ES-I3 (cell line): ENCODE results near the gene ADORA2B.

ENCODE experiments used
- H3K36me3 ChIP-seq: 2 replicates; pipeline ENCODE4 v1.6.1; 2013; ENCODE audit warnings: mild to moderate bottlenecking, low read length, control low read depth, moderate library complexity; ENCODE audit not compliant: insufficient read depth
- H3K4me1 ChIP-seq: 2 replicates; pipeline ENCODE4 v1.6.1; 2013; ENCODE audit warnings: mild to moderate bottlenecking, control low read depth, low read length; ENCODE audit not compliant: insufficient read depth
- H3K9ac ChIP-seq: 2 replicates; pipeline ENCODE4 v1.6.1; 2013; ENCODE audit warnings: low read depth, mild to moderate bottlenecking, low read length, moderate library complexity
- H3K9me3 ChIP-seq: 2 replicates; pipeline ENCODE4 v1.6.1; 2013; ENCODE audit warnings: mild to moderate bottlenecking, low read length, moderate library complexity; ENCODE audit not compliant: control insufficient read depth, insufficient read depth

ADORA2B gene

GRCh38 chr17:15915961-15916360 lies 29.0 kb upstream of the ADORA2B start:
- Histone ChIP-seq H3K36me3 (no peaks in the 10 kb centered on the region), H3K9ac (no peak overlapping the region), H3K9me3 (no peaks in the 10 kb centered on the region), H3K4me1 (no peaks in the 10 kb centered on the region; the same call in 1 of the 2 replicates)

- Histone ChIP-seq H3K9ac (no peak overlapping the region), H3K4me1 (no peaks in the 10 kb centered on the region; the same call in 1 of the 2 replicates), H3K36me3 (no peaks in the 10 kb centered on the region), H3K9me3 (no peaks in the 10 kb centered on the region; the same call in 1 of the 2 replicates)
Observed at GRCh38 chr17:15917021-15917437, 27.9 kb upstream of the ADORA2B start.

GRCh38 chr17:15917438-15918027 lies 27.4 kb upstream of the ADORA2B start:
- Histone ChIP-seq H3K9ac (no peak overlapping the region), H3K4me1 (no peaks in the 10 kb centered on the region; the same call in 1 of the 2 replicates), H3K9me3 (no peaks in the 10 kb centered on the region; the same call in 1 of the 2 replicates), H3K36me3 (no peaks in the 10 kb centered on the region)

GRCh38 chr17:15918261-15918660 lies 26.7 kb upstream of the ADORA2B start:
- Histone ChIP-seq H3K9me3 (no peaks in the 10 kb centered on the region; the same call in 1 of the 2 replicates), H3K36me3 (no peaks in the 10 kb centered on the region), H3K4me1 (no peaks in the 10 kb centered on the region; the same call in 1 of the 2 replicates), H3K9ac (no peak overlapping the region)

GRCh38 chr17:15918661-15919259 lies 26.2 kb upstream of the ADORA2B start:
- Histone ChIP-seq H3K4me1 (no peaks in the 10 kb centered on the region; the same call in 1 of the 2 replicates), H3K9me3 (no peaks in the 10 kb centered on the region; the same call in 1 of the 2 replicates), H3K9ac (no peak overlapping the region), H3K36me3 (no peaks in the 10 kb centered on the region)

- H3K36me3 ChIP-seq, result no peaks in the 10 kb centered on the region
Observed at GRCh38 chr17:15919466-15919865, 25.5 kb upstream of the ADORA2B start.

GRCh38 chr17:15920758-15921239 lies 24.1 kb upstream of the ADORA2B start:
- Histone ChIP-seq H3K9ac (no peak overlapping the region), H3K36me3 (no peaks in the 10 kb centered on the region), H3K9me3 (no peaks in the 10 kb centered on the region; the same call in 1 of the 2 replicates), H3K4me1 (no peaks in the 10 kb centered on the region; the same call in 1 of the 2 replicates)

More at GRCh38 chr17:15919466-15919865, 25.5 kb upstream of the ADORA2B start:
- H3K9me3 ChIP-seq, result no peaks in the 10 kb centered on the region; the same call in 1 of the 2 replicates
- no peak overlapping the region for H3K9ac ChIP-seq
- H3K4me1 ChIP-seq, result no peaks in the 10 kb centered on the region; the same call in 1 of the 2 replicates

- Histone ChIP-seq H3K9me3 (no peaks in the 10 kb centered on the region; the same call in 1 of the 2 replicates), H3K4me1 (no peaks in the 10 kb centered on the region; the same call in 1 of the 2 replicates), H3K9ac (no peak overlapping the region), H3K36me3 (no peaks in the 10 kb centered on the region)
Observed at GRCh38 chr17:15921640-15922039, 23.3 kb upstream of the ADORA2B start.

GRCh38 chr17:15922586-15922985 lies 22.3 kb upstream of the ADORA2B start:
- no peaks in the 10 kb centered on the region; the same call in 1 of the 2 replicates for H3K4me1 ChIP-seq
- no peaks in the 10 kb centered on the region; the same call in 1 of the 2 replicates for H3K9me3 ChIP-seq
- no peaks in the 10 kb centered on the region for H3K36me3 ChIP-seq
- H3K9ac ChIP-seq, result no peak overlapping the region

GRCh38 chr17:15926039-15926740 lies 18.7 kb upstream of the ADORA2B start:
- Histone ChIP-seq H3K4me1 (no peaks in the 10 kb centered on the region), H3K36me3 (no peaks in the 10 kb centered on the region), H3K9ac (no peak overlapping the region), H3K9me3 (no peaks in the 10 kb centered on the region; the same call in 1 of the 2 replicates)

- Histone ChIP-seq H3K9ac (no peak overlapping the region), H3K36me3 (no peaks in the 10 kb centered on the region), H3K9me3 (no peaks in the 10 kb centered on the region), H3K4me1 (no peaks in the 10 kb centered on the region)
Observed at GRCh38 chr17:15928286-15928785, 16.6 kb upstream of the ADORA2B start.

GRCh38 chr17:15929941-15930340 lies 15.0 kb upstream of the ADORA2B start:
- Histone ChIP-seq H3K9ac (no peak overlapping the region), H3K9me3 (no peaks in the 10 kb centered on the region), H3K4me1 (no peaks in the 10 kb centered on the region), H3K36me3 (no peaks in the 10 kb centered on the region)

GRCh38 chr17:15930426-15930825 lies 14.5 kb upstream of the ADORA2B start:
- H3K9ac ChIP-seq, result no peak overlapping the region
- H3K4me1 ChIP-seq, result no peaks in the 10 kb centered on the region

GRCh38 chr17:15931394-15931793 lies 13.5 kb upstream of the ADORA2B start:
- no peaks in the 10 kb centered on the region for H3K9me3 ChIP-seq
- H3K36me3 ChIP-seq, result no peaks in the 10 kb centered on the region
- H3K4me1 ChIP-seq, result no peaks in the 10 kb centered on the region
- no peak overlapping the region for H3K9ac ChIP-seq

More at GRCh38 chr17:15930426-15930825, 14.5 kb upstream of the ADORA2B start:
- H3K36me3 ChIP-seq, result no peaks in the 10 kb centered on the region
- no peaks in the 10 kb centered on the region for H3K9me3 ChIP-seq
